HCT116 (cell line): ENCODE measurements around the gene SYNGR3. TPM values are rescaled to one million over a fixed set of nuclear protein-coding genes. Genes with fewer than 3 reads are reported as not detected.

Experiments
- ATAC-seq: fragments of 200-7000 bp; cut with Tn5 transposase; 2 replicates; pipeline ENCODE4 v1.9.1; 2020; ENCODE audit warnings: mild to moderate bottlenecking, moderate library complexity
- BruUV-seq: library from RNA; stranded (reverse); fragments of 400-500 nt; replicated peaks from 2 replicates; lab custom pipeline; 2021; lab: Mats Ljungman, UMichigan
- CTCF ChIA-PET: fragments of 300-600 bp; sonication (Branson Sonifier 250); formaldehyde crosslinking; loops from one replicate; lab custom pipeline; 2021; ENCODE audit warnings: antibody characterized with exemption; lab: Charles Lee
- POLR2A ChIA-PET: fragments of 300-600, 350-600 bp; sonication (Branson Sonifier 250); formaldehyde crosslinking; loops from one replicate; lab custom pipeline; 2021; ENCODE audit warnings: antibody characterized with exemption; lab: Charles Lee
- RAD21 ChIA-PET, 2 experiments: fragments of 300-600 bp; sonication (Branson Sonifier 250); formaldehyde crosslinking; loops; one replicate each; lab custom pipeline; 2023; ENCODE audit warnings: low total read pairs in 2 of 2; ENCODE audit not compliant: uncharacterized antibody in 2 of 2, unreplicated experiment in 2 of 2, low non-redundant PET in 1 of 2; lab: Charles Lee
- DNase-seq: peaks from one replicate; pipeline ENCODE4 v3.0.0-alpha.2; 2010; ENCODE audit warnings: low read depth, low spot score
- H2AFZ ChIP-seq: fragments of 200-600 bp; shearing (Covaris generic), sonication (generic); 2 replicates; pipeline ENCODE4 v1.6.1; 2017; ENCODE audit warnings: low read depth, mixed run types, mixed read lengths, antibody characterized with exemption, low read length; ENCODE audit not compliant: poor library complexity, severe bottlenecking
- H3K27ac ChIP-seq: 2 replicates; pipeline ENCODE4 v1.5.1; 2012; ENCODE audit warnings: low read depth, low read length
- H3K27me3 ChIP-seq: fragments of 200-600 bp; sonication (generic); 2 replicates; pipeline ENCODE4 v1.6.1; 2016; ENCODE audit warnings: mixed run types, low read length, mixed read lengths; ENCODE audit not compliant: insufficient read depth
- H3K36me3 ChIP-seq, 2 experiments: fragments of 200-500 bp in 1 of 2; fragments of 200-600 bp in 1 of 2; sonication (Bioruptor generic) in 1 of 2; sonication (generic) in 1 of 2; 2 replicates each; pipeline versions ENCODE4 v1.5.1 to v1.6.1; 2014 to 2016; ENCODE audit warnings: low read length in 2 of 2, inconsistent platforms in 1 of 2, mixed read lengths in 1 of 2, mixed run types in 1 of 2; ENCODE audit not compliant: insufficient read depth in 2 of 2, control insufficient read depth in 1 of 2
- H3K4me1 ChIP-seq, 2 experiments: fragments of 200-600 bp in 1 of 2; sonication (generic) in 1 of 2; 2 replicates each; pipeline versions ENCODE4 v1.5.1 to v1.6.1; 2012 to 2017; ENCODE audit warnings: low read length in 2 of 2, inconsistent platforms in 1 of 2, mild to moderate bottlenecking in 1 of 2, mixed read lengths in 1 of 2, mixed run types in 1 of 2, moderate library complexity in 1 of 2; ENCODE audit not compliant: insufficient read depth in 2 of 2, control insufficient read depth in 1 of 2
- H3K4me2 ChIP-seq: fragments of 200-600 bp; sonication (generic); 2 replicates; pipeline ENCODE4 v1.6.1; 2017; ENCODE audit warnings: mixed run types, low read length, mixed read lengths
- H3K4me3 ChIP-seq, 2 experiments: fragments of 200-600 bp in 1 of 2; sonication (generic) in 1 of 2; replicated peaks in 1 of 2; 2 replicates each; pipeline ENCODE4 v1.5.1; 2011 to 2016; ENCODE audit warnings: low read length in 2 of 2, control low read depth in 1 of 2, low read depth in 1 of 2, mild to moderate bottlenecking in 1 of 2, mixed read lengths in 1 of 2, mixed run types in 1 of 2
- H3K79me2 ChIP-seq: fragments of 200-600 bp; sonication (generic); 2 replicates; pipeline ENCODE4 v1.6.1; 2017; ENCODE audit warnings: mild to moderate bottlenecking, mixed run types, low read length, moderate library complexity, mixed read lengths; ENCODE audit not compliant: insufficient read depth
- H3K9ac ChIP-seq: fragments of 200-600 bp; sonication (generic); 2 replicates; pipeline ENCODE4 v1.6.1; 2016; ENCODE audit warnings: low read length, mixed read lengths
- H3K9me2 ChIP-seq: fragments of 200-600 bp; sonication (generic), shearing (Covaris generic); 2 replicates; pipeline ENCODE4 v1.6.1; 2017; ENCODE audit warnings: mixed run types, mild to moderate bottlenecking, moderate library complexity; ENCODE audit not compliant: insufficient read depth
- H3K9me3 ChIP-seq, 2 experiments: fragments of 200-500 bp in 1 of 2; fragments of 200-600 bp in 1 of 2; sonication (Bioruptor generic) in 1 of 2; sonication (generic) in 1 of 2; 2 replicates each; pipeline ENCODE4 v1.6.1; 2014 to 2017; ENCODE audit warnings: low read length in 2 of 2, mixed read lengths in 2 of 2, inconsistent platforms in 1 of 2, low read depth in 1 of 2, mild to moderate bottlenecking in 1 of 2, mixed run types in 1 of 2, moderate library complexity in 1 of 2; ENCODE audit not compliant: control insufficient read depth in 1 of 2, insufficient read depth in 1 of 2
- H4K20me1 ChIP-seq: fragments of 200-600 bp; sonication (generic), shearing (Covaris generic); 2 replicates; pipeline ENCODE4 v1.6.1; 2017; ENCODE audit warnings: mixed run types, mild to moderate bottlenecking, moderate library complexity; ENCODE audit not compliant: insufficient read depth
- ATF3 ChIP-seq: IDR thresholded peaks from 2 replicates; pipeline ENCODE4 v1.6.1; 2012
- CBX3 ChIP-seq: IDR thresholded peaks from 2 replicates; pipeline ENCODE4 v1.6.1; 2012; ENCODE audit warnings: low read depth
- ELF1 ChIP-seq: IDR thresholded peaks from 2 replicates; pipeline ENCODE4 v1.6.1; 2012; ENCODE audit warnings: low read depth, borderline replicate concordance
- EZH2phosphoT487 ChIP-seq: fragments of 200-600 bp; IDR thresholded peaks from 2 replicates; pipeline ENCODE4 v1.6.1; 2018; ENCODE audit warnings: antibody characterized with exemption, borderline replicate concordance
- FOSL1 ChIP-seq: IDR thresholded peaks from 2 replicates; pipeline ENCODE4 v1.6.1; 2012; ENCODE audit warnings: low read depth
- MAX ChIP-seq: IDR thresholded peaks from 2 replicates; pipeline ENCODE4 v1.6.1; 2012
- POLR2AphosphoS5 ChIP-seq: IDR thresholded peaks from 2 replicates; pipeline ENCODE4 v1.6.1; 2011; ENCODE audit warnings: mild to moderate bottlenecking, low read depth, low read length, moderate library complexity
- RAD21 ChIP-seq: IDR thresholded peaks from 2 replicates; pipeline ENCODE4 v1.6.1; 2012; ENCODE audit warnings: low read depth, mild to moderate bottlenecking
- REST ChIP-seq: IDR thresholded peaks from 2 replicates; pipeline ENCODE4 v1.6.1; 2012; ENCODE audit warnings: low read depth
- SP1 ChIP-seq: IDR thresholded peaks from 2 replicates; pipeline ENCODE4 v1.6.1; 2012; ENCODE audit warnings: low read depth
- intact Hi-C: fragments of 100-400 bp; cut with micrococcal nuclease; formaldehyde crosslinking; loops from 2 replicates; pipeline ENCODE4 v1.10.0; 2022
- total RNA-seq: library from RNA; stranded (reverse); gene quantifications from one replicate; pipeline ENCODE4 v1.2.1, GENCODE V29; 2021; ENCODE audit not compliant: unreplicated experiment

Gene SYNGR3
- total RNA-seq, 1 experiment from 2014 or later: 11.5 TPM

GRCh38 chr16:2004795-2005517, 15.2 kb downstream of the SYNGR3 start (continued):
- no peak for TF ChIP-seq REST
- TF ChIP-seq SP1: no peak

GRCh38 chr16:2005646-2006045, 15.9 kb downstream of the SYNGR3 start:
- no peak for TF ChIP-seq FOSL1
- TF ChIP-seq ATF3: no peak
- TF ChIP-seq CBX3: no peak
- no peak for TF ChIP-seq ELF1
- no peak for TF ChIP-seq POLR2AphosphoS5
- no peak for TF ChIP-seq EZH2phosphoT487
- no peak for TF ChIP-seq SP1
- no peak for TF ChIP-seq MAX
- no peak for TF ChIP-seq RAD21
- BruUV-seq: no TSS peak

More at GRCh38 chr16:2005646-2006045, 15.9 kb downstream of the SYNGR3 start:
- intact Hi-C loops: no loop called here
- H3K36me3 ChIP-seq: peaks cover 16 to 34% of the 10 kb centered on the region in 2 experiments; a peak in 3 of 4 replicates
- H3K4me2 ChIP-seq: no peak overlapping the region
- ChIA-PET CTCF (interaction anchor here (0.5 kb wide), 1 partner anchor 135 kb away, joined by 4 read pairs; no protein-coding TSS in a partner anchor), RAD21 (no interaction called here), POLR2A (no interaction called here)
- no peaks in the 10 kb centered on the region for H3K9me3 ChIP-seq
- H3K9me2 ChIP-seq: no peaks in the 10 kb centered on the region
- peaks cover 89% of the 10 kb centered on the region for H3K79me2 ChIP-seq
- H3K4me1 ChIP-seq: peaks cover 25 to 58% of the 10 kb centered on the region in 2 experiments
- peaks cover 9% of the 10 kb centered on the region; the same call in 1 of the 2 replicates for H4K20me1 ChIP-seq
- ATAC-seq: no peak
- peak overlapping the region; percentile 62; the same call in 1 of the 2 replicates for H3K27ac ChIP-seq
- peak overlapping the region; percentile 20; the same call in 1 of the 2 replicates for H3K9ac ChIP-seq
- no peaks in the 10 kb centered on the region for H3K27me3 ChIP-seq
- no peak for DNase-seq
- H3K4me3 ChIP-seq: no peak overlapping the region
- H2AFZ ChIP-seq: no peak overlapping the region
